A549 treated with AZD9567 at 1 μM for 4 hours (cell line): Measurements from ENCODE around the gene GCNT2. TPM values are rescaled to one million over a fixed set of nuclear protein-coding genes. Genes with fewer than 3 reads are reported as not detected.

Source experiments
- total RNA-seq: library from RNA; stranded (reverse); fragments of 200-300 nt; extraction: Qiagen RNA extraction; gene quantifications from 5 replicates; pipeline ENCODE4 v1.2.3, GENCODE V29; 2022; ENCODE audit not compliant: insufficient read depth

Gene GCNT2
- total RNA-seq, result 3.9 to 7.6 TPM (median 4.6 TPM) in 5 replicates

DNA sequence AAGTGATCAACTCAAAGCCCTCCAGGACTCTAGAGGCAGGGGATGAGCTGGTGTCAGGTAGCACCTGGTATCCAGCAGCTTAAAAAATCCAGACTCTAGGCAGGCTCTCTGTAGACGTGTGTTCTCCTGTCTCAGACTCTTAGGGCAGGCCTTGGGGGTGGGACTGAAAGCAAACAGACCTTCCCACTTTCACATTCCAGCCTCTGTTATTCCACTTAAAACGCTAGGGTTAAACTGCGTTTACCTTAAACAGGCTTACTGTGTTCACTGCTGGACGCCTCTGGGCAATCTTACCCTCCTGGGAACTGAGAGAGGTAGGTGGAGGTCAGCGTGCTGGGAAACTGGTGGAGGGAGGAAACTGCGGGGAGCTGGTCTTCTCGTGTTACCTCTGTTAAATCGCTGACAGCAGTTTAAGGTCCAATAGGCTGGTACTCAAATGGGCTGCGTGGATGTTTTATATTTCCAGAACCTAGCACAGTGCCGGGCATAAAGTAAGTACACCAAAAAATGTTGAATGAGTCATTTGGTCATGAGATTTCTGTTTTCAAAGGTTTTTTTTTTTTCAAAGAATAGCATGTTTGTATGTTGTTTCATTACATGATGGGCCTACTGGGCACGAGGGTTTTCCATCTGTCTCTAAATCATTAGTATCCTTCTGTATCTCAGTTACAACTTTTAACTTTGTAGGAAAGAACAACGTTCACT lies at the start of gene GCNT2:
Gene GCNT2, plus strand, starts transcription at position 248 of the 705 bp plus-strand sequence. CDS start 7,561 bp downstream, outside the sequence.

Other genes starting within 250 kb of the GCNT2 start
- 10.0 to 19.0 TPM (median 10.9 TPM) in 5 replicates for gene TFAP2A, start 106.3 kb upstream of the GCNT2 start, total RNA-seq
- 1.9 to 2.6 TPM (median 2.2 TPM) in 4 of 5 replicates, not detected in the other for gene C6orf52, start 173.3 kb downstream of the GCNT2 start, total RNA-seq
- gene PAK1IP1, start 173.6 kb downstream of the GCNT2 start, total RNA-seq, result 18.5 to 20.1 TPM (median 19.1 TPM) in 5 replicates
- gene TMEM14C, start 201.7 kb downstream of the GCNT2 start, total RNA-seq, result 147 to 171 TPM (median 151 TPM) in 5 replicates
- 124 to 163 TPM (median 136 TPM) in 5 replicates for gene TMEM14B, start 226.5 kb downstream of the GCNT2 start, total RNA-seq